ENCODE results near the gene SLMAP. TPM values are rescaled to one million over a fixed set of nuclear protein-coding genes. Genes with fewer than 3 reads are reported as not detected.

The SLMAP gene
- total and polyA plus RNA-seq, 10 donors, result 7.8 to 77.3 (median 62.9) TPM

DNA sequence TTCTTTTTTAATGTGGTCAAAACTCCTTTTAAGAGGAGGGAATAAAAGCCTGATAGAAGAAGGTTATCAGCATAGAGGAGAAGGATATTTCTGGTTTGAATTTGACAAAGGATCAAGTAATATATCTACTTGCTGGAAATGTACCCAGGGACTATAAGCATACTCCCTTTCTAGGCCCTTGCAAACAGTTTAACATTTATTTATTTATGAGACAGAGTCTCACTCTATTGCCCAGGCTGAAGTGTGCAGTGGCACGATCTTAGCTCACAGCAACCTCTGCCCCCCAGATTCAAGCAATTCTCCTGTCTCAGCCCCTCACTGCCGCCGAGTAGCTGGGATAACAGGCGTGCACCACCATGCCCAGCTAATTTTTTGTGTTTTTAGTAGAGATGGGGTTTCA lies 71.6 kb downstream of the SLMAP start:
- H3K27me3 ChIP-seq (replicated peaks in 1 of 7), result no peaks in the 10 kb centered on the region
- H3K4me1 ChIP-seq, result peaks cover 0 to 28% (median 21%) of the 10 kb centered on the region in 6 donors
- no peak for DNase-seq
- H3K4me3 ChIP-seq, result no peak overlapping the region
- no peak overlapping the region for H3K27ac ChIP-seq
- 91 to 99% (median 94%) methylated on average over 4 of the region's 4 CpGs for WGBS, 5 donors
- no peaks in the 10 kb centered on the region for H3K9me3 ChIP-seq
- H3K36me3 ChIP-seq, result peaks cover 0 to 26% (median 6%) of the 10 kb centered on the region in 6 donors
- intact Hi-C loops (cut with DNase I; ENCODE audit: low total_unique reads), result loop anchor here (10.0 kb wide), 1 partner anchor 423 kb away; no protein-coding TSS in a partner anchor
- TF ChIP-seq, protein P1, sequence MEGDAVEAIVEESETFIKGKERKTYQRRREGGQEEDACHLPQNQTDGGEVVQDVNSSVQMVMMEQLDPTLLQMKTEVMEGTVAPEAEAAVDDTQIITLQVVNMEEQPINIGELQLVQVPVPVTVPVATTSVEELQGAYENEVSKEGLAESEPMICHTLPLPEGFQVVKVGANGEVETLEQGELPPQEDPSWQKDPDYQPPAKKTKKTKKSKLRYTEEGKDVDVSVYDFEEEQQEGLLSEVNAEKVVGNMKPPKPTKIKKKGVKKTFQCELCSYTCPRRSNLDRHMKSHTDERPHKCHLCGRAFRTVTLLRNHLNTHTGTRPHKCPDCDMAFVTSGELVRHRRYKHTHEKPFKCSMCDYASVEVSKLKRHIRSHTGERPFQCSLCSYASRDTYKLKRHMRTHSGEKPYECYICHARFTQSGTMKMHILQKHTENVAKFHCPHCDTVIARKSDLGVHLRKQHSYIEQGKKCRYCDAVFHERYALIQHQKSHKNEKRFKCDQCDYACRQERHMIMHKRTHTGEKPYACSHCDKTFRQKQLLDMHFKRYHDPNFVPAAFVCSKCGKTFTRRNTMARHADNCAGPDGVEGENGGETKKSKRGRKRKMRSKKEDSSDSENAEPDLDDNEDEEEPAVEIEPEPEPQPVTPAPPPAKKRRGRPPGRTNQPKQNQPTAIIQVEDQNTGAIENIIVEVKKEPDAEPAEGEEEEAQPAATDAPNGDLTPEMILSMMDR (IDR thresholded peaks at IDR 0.05 in 8 of 11, conservative IDR thresholded peaks at IDR 0.05 in 3 of 11), result no peak
- TF ChIP-seq POLR2A (IDR thresholded peaks at IDR 0.05) (no peak), POLR2AphosphoS5 (IDR thresholded peaks at IDR 0.05) (no peak)

DNA sequence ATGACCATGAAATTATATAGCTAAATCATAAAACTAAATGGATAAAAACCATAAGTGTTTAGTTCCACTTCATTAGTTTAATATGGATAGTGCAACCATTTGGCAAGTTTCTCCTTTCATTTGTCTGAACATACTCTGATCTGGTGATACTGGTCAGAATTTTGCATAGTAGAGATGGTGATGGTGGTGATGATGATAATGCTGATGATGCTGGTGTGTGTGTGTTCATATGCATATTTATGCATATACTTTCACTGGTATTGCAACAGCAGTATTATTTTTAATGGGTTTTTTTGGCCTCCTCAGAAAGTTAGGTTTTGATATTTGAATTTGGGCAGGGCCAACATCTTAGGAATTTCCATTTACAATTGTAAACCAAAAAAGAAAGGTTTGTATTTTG lies 76.4 kb downstream of the SLMAP start:
- H3K9me3 ChIP-seq, result no peaks in the 10 kb centered on the region
- peaks cover 0 to 43% (median 6%) of the 10 kb centered on the region in 6 donors for H3K36me3 ChIP-seq
- H3K4me3 ChIP-seq, result no peak overlapping the region
- no peak for TF ChIP-seq POLR2AphosphoS5 (IDR thresholded peaks at IDR 0.05)
- TF ChIP-seq, protein P1 (IDR thresholded peaks at IDR 0.05 in 8 of 11, conservative IDR thresholded peaks at IDR 0.05 in 3 of 11), result no peak
- TF ChIP-seq POLR2A (IDR thresholded peaks at IDR 0.05), result no peak
- H3K27me3 ChIP-seq (replicated peaks in 1 of 7), result no peaks in the 10 kb centered on the region
- intact Hi-C loops (cut with DNase I; ENCODE audit: low total_unique reads), result no loop called here
- no peak for DNase-seq
- H3K4me1 ChIP-seq, result peaks cover 0 to 3% (median 0%) of the 10 kb centered on the region in 6 donors
- H3K27ac ChIP-seq, result no peak overlapping the region

DNA sequence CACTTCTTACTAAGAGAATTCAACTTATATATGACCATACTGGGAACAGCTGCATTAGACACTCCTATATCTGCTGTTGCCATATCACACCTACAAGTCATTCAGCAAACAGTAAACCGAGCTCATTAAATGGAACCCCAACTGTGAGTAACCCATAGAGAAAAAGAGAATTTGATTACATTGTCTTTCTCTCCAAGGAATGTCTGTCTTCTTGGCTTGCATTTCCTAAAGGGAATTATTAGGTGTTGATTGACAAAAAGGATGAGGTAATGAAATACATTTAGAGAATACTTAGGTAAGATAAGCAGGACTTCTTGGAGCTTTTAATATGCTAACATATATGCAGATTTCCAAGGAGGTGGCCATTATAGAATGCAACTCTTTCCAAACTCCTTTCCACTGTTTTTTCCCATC lies 76.8 kb downstream of the SLMAP start:
- Histone ChIP-seq H3K27me3 (replicated peaks in 1 of 7) (no peaks in the 10 kb centered on the region), H3K27ac (no peak overlapping the region), H3K4me1 (no peaks in the 10 kb centered on the region), H3K36me3 (peaks cover 0 to 43% (median 6%) of the 10 kb centered on the region in 6 donors), H3K9me3 (no peaks in the 10 kb centered on the region), H3K4me3 (no peak overlapping the region)
- no peak for DNase-seq
- WGBS, 5 donors, result 82 to 93% (median 91%) methylated on average over 1 of the region's 1 CpG
- intact Hi-C loops (cut with DNase I; ENCODE audit: low total_unique reads), result no loop called here
- no peak for TF ChIP-seq POLR2A (IDR thresholded peaks at IDR 0.05)

DNA sequence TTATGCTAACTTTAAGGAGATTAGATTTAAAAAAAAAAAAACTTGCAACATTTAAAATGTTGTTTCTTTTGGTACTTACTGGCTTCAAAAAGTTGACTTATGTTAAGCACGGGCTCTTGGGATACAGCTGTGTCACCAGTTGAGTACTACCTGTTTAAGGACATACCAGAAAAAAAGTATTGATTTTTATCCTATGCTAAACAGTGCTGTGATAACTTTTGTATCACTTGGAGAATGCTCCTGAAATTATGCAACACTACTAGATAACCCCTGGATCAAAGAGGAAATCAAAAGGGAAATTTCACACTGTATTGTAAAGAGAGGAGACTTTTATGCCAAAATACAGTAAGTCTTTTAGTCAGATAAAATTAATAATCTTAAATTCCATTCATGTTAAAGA lies 77.7 kb downstream of the SLMAP start:
- H3K27me3 ChIP-seq (replicated peaks in 1 of 7), result no peaks in the 10 kb centered on the region
- no peak for DNase-seq
- no peak overlapping the region for H3K27ac ChIP-seq
- H3K9me3 ChIP-seq, result no peaks in the 10 kb centered on the region
- TF ChIP-seq POLR2A (IDR thresholded peaks at IDR 0.05) (no peak), POLR2AphosphoS5 (IDR thresholded peaks at IDR 0.05) (no peak)
- TF ChIP-seq, protein P1 (IDR thresholded peaks at IDR 0.05 in 8 of 11, conservative IDR thresholded peaks at IDR 0.05 in 3 of 11), result no peak
- 93 to 100% (median 100%) methylated on average over 1 of the region's 1 CpG for WGBS, 5 donors
- peaks cover 0 to 3% (median 0%) of the 10 kb centered on the region in 6 donors for H3K4me1 ChIP-seq
- intact Hi-C loops (cut with DNase I; ENCODE audit: low total_unique reads), result no loop called here
- H3K4me3 ChIP-seq, result no peak overlapping the region
- H3K36me3 ChIP-seq, result peaks cover 0 to 43% (median 6%) of the 10 kb centered on the region in 6 donors

DNA sequence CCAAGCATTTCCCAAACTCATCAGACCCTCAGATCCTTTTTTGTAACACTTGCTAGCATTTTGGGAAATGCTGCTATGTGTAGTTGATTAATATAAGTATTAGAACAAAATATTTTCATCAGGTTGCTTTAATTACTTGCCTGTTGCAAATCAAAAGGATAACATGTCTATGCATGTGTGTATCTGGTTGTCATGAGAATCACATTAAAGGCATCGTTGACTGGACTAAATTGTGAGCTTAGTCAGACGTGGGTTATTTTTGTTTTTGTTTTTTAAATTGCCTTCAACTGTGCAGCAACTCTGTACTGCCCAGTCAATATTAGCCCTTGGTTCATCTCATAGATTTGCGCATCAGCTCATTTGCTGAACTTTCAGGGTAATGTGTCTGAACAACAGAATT lies 81.6 kb downstream of the SLMAP start:
- Histone ChIP-seq H3K9me3 (no peaks in the 10 kb centered on the region), H3K4me1 (peaks cover 0 to 28% (median 6%) of the 10 kb centered on the region in 6 donors), H3K4me3 (no peak overlapping the region), H3K27ac (no peak overlapping the region), H3K36me3 (peaks cover 0 to 19% (median 0%) of the 10 kb centered on the region in 6 donors), H3K27me3 (replicated peaks in 1 of 7) (no peaks in the 10 kb centered on the region)
- intact Hi-C loops (cut with DNase I; ENCODE audit: low total_unique reads), result no loop called here
- WGBS, 5 donors, result 87 to 94% (median 92%) methylated on average over 3 of the region's 3 CpGs
- TF ChIP-seq, protein P1 (IDR thresholded peaks at IDR 0.05 in 8 of 11, conservative IDR thresholded peaks at IDR 0.05 in 3 of 11), result no peak
- TF ChIP-seq POLR2AphosphoS5 (IDR thresholded peaks at IDR 0.05) (no peak), POLR2A (IDR thresholded peaks at IDR 0.05) (no peak)
- no peak for DNase-seq
